HG02763 (cell line): Measurements from ENCODE around the gene ST3GAL2.
"Not testable (repeated sequence)": the region's sequence is repeated elsewhere in the genome, so short reads cannot be mapped to it uniquely, and the experiment has no call there.

ENCODE experiments used
- ATAC-seq: cut with Tn5 transposase; IDR thresholded peaks from one replicate; pipeline ENCODE4 v1.9.1; 2021; ENCODE audit warnings: mild to moderate bottlenecking, moderate library complexity; ENCODE audit not compliant: unreplicated experiment

Gene ST3GAL2

DNA sequence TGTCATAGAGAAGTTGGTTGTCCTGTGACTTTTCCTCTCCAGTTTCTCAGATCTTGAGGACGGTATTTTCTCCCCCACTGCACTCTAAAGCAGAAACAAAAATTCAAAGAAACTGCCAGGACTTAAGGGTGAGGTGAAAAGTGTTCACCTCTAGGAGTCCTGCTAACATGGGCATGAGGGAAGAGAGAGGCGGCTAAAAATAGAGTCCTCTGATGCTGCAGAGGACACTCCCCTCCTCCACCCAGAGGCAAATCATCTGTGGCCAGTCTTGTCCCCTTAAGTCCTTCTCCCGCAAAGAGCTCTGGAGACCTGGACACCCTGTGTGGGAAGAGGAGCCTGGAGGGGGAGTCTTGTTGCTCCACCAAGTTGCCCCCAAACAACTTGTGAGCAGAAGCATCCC, 96.9 kb downstream of the ST3GAL2 start:
- ATAC-seq: no peak

DNA sequence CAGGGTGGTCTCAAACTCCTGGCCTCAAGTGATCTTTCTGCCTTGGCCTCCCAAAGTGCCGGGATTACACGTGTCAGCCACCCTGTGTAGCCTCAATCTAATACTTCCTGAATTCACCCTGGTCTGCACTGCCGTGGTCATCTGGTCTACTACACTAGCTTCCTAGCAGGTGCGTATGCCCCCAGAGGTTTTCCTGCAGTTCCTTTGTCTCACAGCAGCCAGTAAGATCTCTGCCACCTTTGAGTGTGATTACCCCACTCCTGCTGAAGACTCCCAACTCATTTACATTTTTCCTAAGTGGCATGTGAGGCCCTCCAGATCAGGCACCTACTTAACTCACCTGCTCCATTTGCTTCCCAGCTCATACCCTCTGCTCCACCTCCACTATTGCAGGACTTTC, 97.3 kb downstream of the ST3GAL2 start:
- no peak for ATAC-seq

DNA sequence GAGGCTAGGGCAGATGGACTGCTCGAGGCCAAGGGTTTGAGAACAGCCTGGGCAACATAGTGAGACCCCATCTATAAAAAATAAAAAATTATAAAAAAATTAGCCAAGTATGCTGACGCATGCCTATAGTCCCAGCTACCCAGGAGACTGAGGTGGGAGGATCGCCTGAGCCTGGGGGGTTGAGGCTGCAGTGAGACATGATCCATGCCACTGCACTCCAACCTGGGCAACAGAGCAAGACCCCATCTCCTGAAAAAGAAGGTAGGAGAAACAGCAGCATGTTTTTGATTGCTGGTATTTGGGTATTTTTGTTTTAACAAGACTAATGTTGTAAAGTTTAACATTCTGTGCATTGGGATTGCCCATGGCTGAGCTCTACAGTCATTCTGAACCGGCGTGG, 101.1 kb downstream of the ST3GAL2 start:
- ATAC-seq: no peak

DNA sequence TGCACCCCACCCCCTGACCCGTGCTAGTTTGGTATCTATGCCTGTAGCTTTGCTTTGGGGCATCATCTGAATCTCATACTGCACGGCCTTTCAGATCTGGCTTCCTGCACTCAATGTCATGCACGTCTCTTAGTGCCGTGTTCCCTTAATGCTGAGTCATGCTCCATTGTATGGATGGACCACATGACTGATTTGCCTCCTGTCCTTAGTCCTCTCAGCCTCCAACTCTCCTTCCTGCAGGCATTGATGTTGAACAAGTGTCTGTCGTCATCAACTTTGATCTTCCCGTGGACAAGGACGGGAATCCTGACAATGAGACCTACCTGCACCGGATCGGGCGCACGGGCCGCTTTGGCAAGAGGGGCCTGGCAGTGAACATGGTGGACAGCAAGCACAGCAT, 106.2 kb downstream of the ST3GAL2 start:
- not testable (repeated sequence) for ATAC-seq

DNA sequence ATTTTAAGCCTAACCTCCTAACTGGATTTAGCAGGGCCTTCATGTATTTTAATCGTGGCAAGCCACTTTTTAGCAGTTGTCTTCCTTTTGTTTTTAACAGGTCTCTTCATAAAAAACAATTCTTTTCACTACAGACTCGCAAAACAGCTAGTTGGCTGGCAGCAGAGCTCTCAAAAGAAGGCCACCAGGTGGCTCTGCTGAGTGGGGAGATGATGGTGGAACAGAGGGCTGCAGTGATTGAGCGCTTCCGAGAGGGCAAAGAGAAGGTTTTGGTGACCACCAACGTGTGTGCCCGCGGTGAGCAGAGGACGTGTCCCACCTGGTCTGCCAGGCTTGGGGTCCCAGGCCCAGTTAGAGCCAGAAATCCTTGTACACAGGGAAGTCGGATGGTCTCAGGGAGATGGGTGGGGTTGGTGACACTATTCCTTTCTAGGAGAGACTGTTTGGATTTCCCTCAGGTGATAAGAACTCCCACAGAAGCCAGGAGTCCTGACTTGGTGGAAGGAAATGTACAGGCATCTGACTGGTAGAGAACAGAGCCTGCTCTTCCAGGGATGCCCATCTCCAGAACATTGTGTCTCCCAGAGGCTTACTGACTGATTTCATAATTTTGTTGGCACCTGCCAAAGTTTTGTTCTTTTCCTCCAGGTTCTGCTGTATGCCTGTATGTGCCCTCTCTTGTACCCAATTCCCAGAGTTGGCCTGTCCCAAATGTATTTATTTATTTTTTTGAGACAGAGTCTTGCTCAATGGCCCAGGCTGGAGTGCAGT, 107.1 kb downstream of the ST3GAL2 start:
- no peak for ATAC-seq

DNA sequence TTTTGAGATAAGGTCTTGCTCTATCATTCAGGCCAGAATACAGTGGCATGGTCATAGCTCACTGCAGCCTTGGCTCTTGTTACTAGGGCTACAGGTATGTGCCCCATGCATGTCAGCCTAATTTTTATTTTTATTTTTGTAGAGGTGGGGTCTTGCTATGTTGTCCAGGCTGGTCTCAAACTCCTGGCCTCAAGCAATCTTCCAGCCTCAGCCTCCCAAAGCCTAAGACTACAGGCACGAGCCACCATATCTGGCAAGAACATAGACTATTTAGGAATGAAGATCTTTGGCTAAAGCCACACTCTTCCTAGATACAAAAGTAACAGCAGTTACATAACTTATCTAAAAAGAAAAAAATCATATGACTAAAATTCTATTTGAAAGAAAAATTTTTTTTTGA, 107.8 kb downstream of the ST3GAL2 start:
- ATAC-seq: no peak
